Peyer's patch (tissue), 4 donors: ENCODE data around the gene GNAQ. TPM values are rescaled to one million over a fixed set of nuclear protein-coding genes. Genes with fewer than 3 reads are reported as not detected.

Experiments
- DNase-seq, 3 donors: peaks; one replicate each; pipeline ENCODE4 v3.0.0-alpha.2; 2017 to 2019
- H3K27ac ChIP-seq, 4 donors: fragments of 200-600 bp; sonication (generic); one replicate each; pipeline ENCODE4 v1.5.1; 2016 to 2019
- H3K27me3 ChIP-seq, 2 donors: fragments of 200-600 bp; sonication (generic); one replicate each; pipeline ENCODE4 v1.5.1; 2019
- H3K36me3 ChIP-seq, 3 donors: fragments of 200-600 bp; sonication (generic); one replicate each; pipeline ENCODE4 v1.5.1; 2016 to 2019
- H3K4me1 ChIP-seq, 4 donors: fragments of 200-600 bp; sonication (generic); one replicate each; pipeline ENCODE4 v1.5.1; 2016 to 2019
- H3K4me3 ChIP-seq, 4 donors: fragments of 200-600 bp; sonication (generic); 1 replicate in 3 of 4; 2 replicates in 1 of 4; pipeline ENCODE4 v1.5.1; 2016 to 2019; ENCODE audit warnings: mild to moderate bottlenecking in 1 of 4
- H3K9me3 ChIP-seq, 4 donors: fragments of 200-600 bp; sonication (generic); one replicate each; pipeline ENCODE4 v1.5.1; 2016 to 2019; ENCODE audit warnings: mild to moderate bottlenecking in 1 of 4
- POLR2A ChIP-seq, 2 donors: fragments of 450-650 bp; IDR thresholded peaks; one replicate each; pipeline ENCODE4 v1.5.1; 2017; ENCODE audit warnings: antibody characterized with exemption in 2 of 2, mild to moderate bottlenecking in 2 of 2, moderate library complexity in 2 of 2
- total RNA-seq, 4 donors: library from RNA; depleted of rRNA; stranded (reverse); fragments of >200 nt; gene quantifications; one replicate each; pipeline ENCODE4 v1.1.0, GENCODE V29; 2016
- TF ChIP-seq, protein P1 (sequence below), 6 experiments: fragments of 450-650 bp in 4 of 6; fragments of 200-600 bp in 2 of 6; sonication (generic) in 1 of 6; IDR thresholded peaks; one replicate each; pipeline ENCODE4 v1.5.1; 2017 to 2019; ENCODE audit warnings: antibody characterized with exemption in 6 of 6, mild to moderate bottlenecking in 3 of 6, moderate library complexity in 1 of 6

Gene GNAQ
- total RNA-seq, 4 donors from 2014 or later = 28.7 to 45.4 (median 33.5) TPM

DNA sequence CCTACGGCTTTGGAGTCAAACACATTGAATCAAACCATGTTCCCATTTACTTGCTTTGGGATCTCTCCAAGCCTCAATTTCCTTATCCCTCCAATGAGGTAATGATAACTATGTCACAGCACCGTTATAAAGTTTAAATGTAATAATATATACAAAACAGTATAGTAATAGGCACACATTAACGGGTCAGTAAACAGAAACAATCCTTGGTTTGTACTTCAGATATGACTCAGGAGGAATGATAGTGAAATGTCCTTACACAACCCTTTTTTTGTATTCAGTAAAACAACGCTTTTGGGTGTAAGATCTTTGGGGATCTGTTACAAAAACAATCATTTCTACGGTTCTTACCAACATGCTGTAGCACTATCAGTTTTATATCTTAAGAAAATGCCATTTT, 205.0 kb downstream of the GNAQ start:
- Histone ChIP-seq H3K27me3 (no peaks in the 10 kb centered on the region), H3K27ac (no peak overlapping the region), H3K4me1 (peaks cover 0 to 6% (median 0%) of the 10 kb centered on the region in 4 donors), H3K4me3 (no peak overlapping the region), H3K36me3 (no peaks in the 10 kb centered on the region), H3K9me3 (no peaks in the 10 kb centered on the region)
- TF ChIP-seq POLR2A (IDR thresholded peaks at IDR 0.05) = no peak
- TF ChIP-seq, protein P1, sequence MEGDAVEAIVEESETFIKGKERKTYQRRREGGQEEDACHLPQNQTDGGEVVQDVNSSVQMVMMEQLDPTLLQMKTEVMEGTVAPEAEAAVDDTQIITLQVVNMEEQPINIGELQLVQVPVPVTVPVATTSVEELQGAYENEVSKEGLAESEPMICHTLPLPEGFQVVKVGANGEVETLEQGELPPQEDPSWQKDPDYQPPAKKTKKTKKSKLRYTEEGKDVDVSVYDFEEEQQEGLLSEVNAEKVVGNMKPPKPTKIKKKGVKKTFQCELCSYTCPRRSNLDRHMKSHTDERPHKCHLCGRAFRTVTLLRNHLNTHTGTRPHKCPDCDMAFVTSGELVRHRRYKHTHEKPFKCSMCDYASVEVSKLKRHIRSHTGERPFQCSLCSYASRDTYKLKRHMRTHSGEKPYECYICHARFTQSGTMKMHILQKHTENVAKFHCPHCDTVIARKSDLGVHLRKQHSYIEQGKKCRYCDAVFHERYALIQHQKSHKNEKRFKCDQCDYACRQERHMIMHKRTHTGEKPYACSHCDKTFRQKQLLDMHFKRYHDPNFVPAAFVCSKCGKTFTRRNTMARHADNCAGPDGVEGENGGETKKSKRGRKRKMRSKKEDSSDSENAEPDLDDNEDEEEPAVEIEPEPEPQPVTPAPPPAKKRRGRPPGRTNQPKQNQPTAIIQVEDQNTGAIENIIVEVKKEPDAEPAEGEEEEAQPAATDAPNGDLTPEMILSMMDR (IDR thresholded peaks at IDR 0.05) = no peak
- DNase-seq = no peak

DNA sequence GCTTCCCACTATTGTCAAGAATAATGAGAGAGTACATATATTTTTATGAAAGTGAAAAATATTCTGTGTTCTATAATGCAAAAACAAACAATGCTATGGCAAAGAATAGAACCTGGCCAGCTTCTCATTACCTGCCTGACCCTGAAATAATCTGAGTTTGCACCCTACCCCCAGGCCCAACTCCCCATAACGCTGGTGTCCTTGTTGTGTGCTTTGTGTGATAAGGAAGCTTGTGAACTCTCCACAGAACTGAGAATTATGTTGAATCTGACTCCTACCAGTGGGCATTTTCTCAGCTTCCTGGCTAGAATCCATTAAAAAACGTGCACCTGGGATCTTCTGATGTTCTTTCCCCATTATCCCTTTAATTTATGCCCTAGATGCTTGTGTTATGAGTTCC, 205.5 kb downstream of the GNAQ start:
- TF ChIP-seq, protein P1 (IDR thresholded peaks at IDR 0.05) = no peak
- TF ChIP-seq POLR2A (IDR thresholded peaks at IDR 0.05) = no peak
- Histone ChIP-seq H3K4me1 (peaks cover 0 to 6% (median 0%) of the 10 kb centered on the region in 4 donors), H3K36me3 (no peaks in the 10 kb centered on the region), H3K4me3 (no peak overlapping the region), H3K9me3 (no peaks in the 10 kb centered on the region), H3K27ac (no peak overlapping the region), H3K27me3 (no peaks in the 10 kb centered on the region)
- no peak for DNase-seq

DNA sequence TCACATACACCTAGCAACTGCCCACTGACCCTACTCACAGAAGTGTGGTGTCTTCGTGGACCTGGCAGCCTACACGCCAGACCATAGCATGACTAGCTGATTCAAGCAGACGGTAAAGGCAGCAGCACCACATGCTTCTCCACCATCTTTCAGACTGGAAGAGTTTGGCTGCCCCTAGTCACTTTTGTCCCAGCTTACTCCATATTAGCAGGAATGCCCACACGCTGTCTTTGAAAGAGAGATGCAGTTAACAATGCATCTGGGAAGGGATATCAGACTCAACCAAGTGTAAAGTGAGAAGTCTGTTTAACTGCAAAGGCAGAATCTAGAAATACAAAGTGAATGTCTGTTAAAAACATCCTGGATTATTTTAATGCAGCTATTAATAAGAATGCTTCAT, 206.2 kb downstream of the GNAQ start:
- DNase-seq = no peak
- no peak overlapping the region for H3K27ac ChIP-seq

DNA sequence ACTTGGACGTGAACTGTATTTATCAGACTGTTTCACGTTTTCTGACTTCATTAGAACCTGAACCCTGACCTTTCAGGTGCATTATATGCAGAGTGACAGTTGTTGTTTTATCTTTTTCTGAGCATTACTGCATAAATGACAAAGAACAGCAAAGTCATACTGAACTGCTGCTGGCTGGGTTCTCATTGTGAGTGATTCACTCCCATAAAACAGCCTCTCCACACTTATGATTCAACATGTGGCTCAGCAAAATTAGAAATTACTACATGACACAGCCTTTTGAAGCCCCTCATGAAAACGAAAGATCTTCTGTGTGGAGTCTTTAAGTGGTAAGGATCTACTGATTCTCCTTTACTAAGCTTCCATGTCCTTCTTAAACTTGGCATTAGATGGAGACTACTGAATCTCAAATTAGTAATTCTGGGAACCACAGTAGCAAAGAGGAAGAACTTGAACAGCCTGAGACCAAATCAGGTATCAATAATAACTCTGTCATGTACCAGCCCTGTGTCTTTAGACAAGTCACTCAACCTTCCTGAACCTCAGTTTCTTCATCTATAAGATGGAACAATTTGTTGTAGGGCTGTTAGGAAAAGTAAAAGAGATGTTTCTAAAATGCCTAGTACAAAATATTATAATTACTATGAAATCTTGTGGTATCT, 211.2 kb downstream of the GNAQ start:
- Histone ChIP-seq H3K36me3 (no peaks in the 10 kb centered on the region), H3K27ac (no peak overlapping the region), H3K27me3 (no peaks in the 10 kb centered on the region), H3K4me1 (peaks cover 0 to 5% (median 0%) of the 10 kb centered on the region in 4 donors), H3K9me3 (no peaks in the 10 kb centered on the region), H3K4me3 (no peak overlapping the region)
- TF ChIP-seq, protein P1 (IDR thresholded peaks at IDR 0.05) = no peak
- no peak for TF ChIP-seq POLR2A (IDR thresholded peaks at IDR 0.05)
- no peak for DNase-seq

More for the DNA sequence above, 206.2 kb downstream of the GNAQ start:
- H3K36me3 ChIP-seq = no peaks in the 10 kb centered on the region
- H3K9me3 ChIP-seq = no peaks in the 10 kb centered on the region
- no peaks in the 10 kb centered on the region for H3K27me3 ChIP-seq
- peaks cover 0 to 6% (median 0%) of the 10 kb centered on the region in 4 donors for H3K4me1 ChIP-seq
- TF ChIP-seq, protein P1 (IDR thresholded peaks at IDR 0.05) = no peak
- no peak for TF ChIP-seq POLR2A (IDR thresholded peaks at IDR 0.05)
- no peak overlapping the region for H3K4me3 ChIP-seq

DNA sequence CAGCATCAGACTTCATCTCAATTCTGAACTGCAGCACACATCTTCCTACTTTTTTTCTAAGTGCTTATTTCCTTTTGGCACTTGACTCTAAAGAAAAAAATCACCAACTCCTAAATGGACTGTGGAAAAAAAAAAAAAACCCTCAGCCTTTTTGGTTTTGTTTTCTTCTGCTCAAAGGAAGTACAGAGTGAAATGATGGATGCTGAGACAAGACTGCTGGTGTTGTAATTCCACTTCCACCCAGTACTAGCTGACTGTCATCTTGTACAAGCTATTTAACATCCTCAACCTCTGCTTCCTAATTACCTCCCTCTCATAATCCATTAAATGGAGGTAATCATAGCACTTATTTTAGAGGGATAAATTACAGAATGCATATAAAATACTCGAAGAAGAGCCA, 212.0 kb downstream of the GNAQ start:
- no peaks in the 10 kb centered on the region for H3K9me3 ChIP-seq
- H3K4me3 ChIP-seq = no peak overlapping the region
- H3K27me3 ChIP-seq = no peaks in the 10 kb centered on the region
- H3K36me3 ChIP-seq = no peaks in the 10 kb centered on the region
- peaks cover 0 to 5% (median 0%) of the 10 kb centered on the region in 4 donors for H3K4me1 ChIP-seq
- no peak overlapping the region for H3K27ac ChIP-seq
- TF ChIP-seq POLR2A (IDR thresholded peaks at IDR 0.05) = no peak
- TF ChIP-seq, protein P1 (IDR thresholded peaks at IDR 0.05) = peak in 1 of 6 experiments; percentile 9
- DNase-seq = no peak
